NCI-H446 treated with DMSO at 0.1 percent for 48 hours (cell line): ENCODE results near the gene VCL.
"Not testable (repeated sequence)": the region's sequence is repeated elsewhere in the genome, so short reads cannot be mapped to it uniquely, and the experiment has no call there.

Source experiments
- DNase-seq: peaks from one replicate; lab custom pipeline; 2025; lab: John Stamatoyannopoulos, UW

VCL gene

GRCh38 chr10:74006269-74006668, 8.4 kb downstream of the VCL start:
- DNase-seq, result no peak

DNA sequence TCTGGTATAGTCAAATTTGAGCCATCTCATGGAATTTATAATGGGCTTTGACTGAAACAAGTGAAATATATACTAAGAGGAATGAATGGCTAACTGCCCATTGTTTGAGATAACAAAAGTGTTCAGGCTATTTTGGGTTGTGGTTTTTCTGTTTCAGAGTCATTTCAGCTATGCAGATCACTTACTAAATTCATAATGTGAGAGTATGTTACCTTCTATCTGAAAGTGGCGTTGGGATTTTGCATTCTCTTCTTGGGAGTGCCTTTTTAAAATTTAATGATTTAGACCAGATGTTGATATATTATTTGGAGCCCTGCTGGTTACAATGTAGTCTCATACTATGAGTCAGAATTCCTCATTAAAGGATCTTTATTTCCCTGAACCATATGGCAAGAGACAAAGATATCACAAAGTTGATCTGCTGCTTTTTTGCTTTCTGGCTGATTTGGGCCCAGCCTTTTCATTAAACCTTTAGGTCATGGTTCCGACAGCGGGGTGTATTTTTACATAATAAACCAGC, 10.4 kb downstream of the VCL start:
- DNase-seq, result peak; percentile 7

DNA sequence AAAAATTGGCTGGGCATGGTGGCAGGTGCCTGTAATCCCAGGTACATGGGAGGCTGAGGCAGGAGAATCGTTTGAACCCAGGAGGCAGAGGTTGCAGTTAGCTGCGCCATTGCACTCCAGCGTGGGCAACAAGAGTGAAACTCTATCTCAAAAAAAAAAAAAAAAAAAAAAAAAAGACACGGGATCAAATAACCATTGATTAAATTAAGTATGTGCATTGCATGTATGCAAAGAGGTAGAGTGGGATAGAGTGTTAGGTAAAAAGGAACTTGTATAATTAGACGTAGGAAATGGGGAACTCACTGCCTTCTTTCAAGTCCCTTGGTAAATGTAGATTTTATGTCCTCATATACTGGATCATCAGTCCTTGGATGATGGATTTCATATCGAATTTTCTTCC, 13.1 kb downstream of the VCL start:
- no peak for DNase-seq

GRCh38 chr10:74011770-74012169, 13.9 kb downstream of the VCL start:
- DNase-seq, result no peak

- DNase-seq, result no peak
Measured at GRCh38 chr10:74012480-74012879, 14.6 kb downstream of the VCL start.

- no peak for DNase-seq
Measured at GRCh38 chr10:74013004-74013403, 15.1 kb downstream of the VCL start.

- not testable (repeated sequence) for DNase-seq
Measured at GRCh38 chr10:74014574-74014973, 16.7 kb downstream of the VCL start.

GRCh38 chr10:74018241-74018640, 20.3 kb downstream of the VCL start:
- DNase-seq, result no peak

- no peak for DNase-seq
Measured at GRCh38 chr10:74021248-74022055, 23.5 kb downstream of the VCL start.

GRCh38 chr10:74022926-74023629, 25.2 kb downstream of the VCL start:
- no peak for DNase-seq

DNA sequence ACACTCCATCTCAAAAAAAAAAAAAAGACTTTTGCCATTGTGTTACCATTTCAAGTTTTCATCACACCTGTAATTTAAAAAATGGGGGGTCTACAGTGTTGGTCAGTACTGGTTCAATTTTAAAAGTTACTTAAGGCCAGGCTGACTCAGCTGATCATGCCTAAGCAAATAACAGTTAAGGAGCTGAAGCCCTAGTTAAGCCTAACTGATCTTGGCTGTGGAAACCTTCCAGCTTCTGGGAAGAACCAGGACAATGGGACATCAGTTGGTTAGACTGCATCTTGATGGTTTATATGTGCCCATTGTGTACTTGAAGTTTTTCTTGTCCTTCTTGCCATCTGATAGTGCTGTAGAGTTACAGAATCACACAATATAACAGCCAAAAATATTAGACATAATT, 26.7 kb downstream of the VCL start:
- no peak for DNase-seq

GRCh38 chr10:74025380-74025978, 27.6 kb downstream of the VCL start:
- no peak for DNase-seq

DNA sequence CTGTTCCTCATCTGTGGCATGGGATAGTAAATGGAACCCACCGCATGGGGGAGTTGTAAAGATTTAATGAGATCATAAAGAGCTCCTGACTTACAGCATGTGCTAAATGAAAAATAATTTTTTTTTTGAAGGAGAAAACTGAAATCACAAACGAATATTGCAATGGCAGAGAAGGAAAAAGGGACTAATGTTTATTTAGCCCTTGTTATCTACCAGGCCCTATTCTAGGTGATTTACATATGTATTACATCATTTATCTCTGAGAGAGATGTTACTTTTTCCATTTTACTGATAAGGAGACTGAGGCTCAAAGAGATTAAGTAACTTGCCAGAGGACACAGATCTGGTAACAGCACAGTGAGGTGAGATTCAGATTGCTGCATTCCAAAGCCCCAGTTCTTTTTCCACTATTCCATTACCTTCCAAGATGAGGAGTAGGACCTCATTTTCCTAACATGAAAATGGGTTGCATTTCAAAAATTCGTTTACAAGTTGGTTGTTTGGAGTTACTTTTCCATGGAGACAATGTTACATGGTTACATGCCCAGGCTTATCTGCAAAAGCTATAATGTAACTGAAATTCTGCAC, 28.6 kb downstream of the VCL start:
- DNase-seq, result no peak

GRCh38 chr10:74027702-74028101, 29.8 kb downstream of the VCL start:
- DNase-seq, result no peak

DNA sequence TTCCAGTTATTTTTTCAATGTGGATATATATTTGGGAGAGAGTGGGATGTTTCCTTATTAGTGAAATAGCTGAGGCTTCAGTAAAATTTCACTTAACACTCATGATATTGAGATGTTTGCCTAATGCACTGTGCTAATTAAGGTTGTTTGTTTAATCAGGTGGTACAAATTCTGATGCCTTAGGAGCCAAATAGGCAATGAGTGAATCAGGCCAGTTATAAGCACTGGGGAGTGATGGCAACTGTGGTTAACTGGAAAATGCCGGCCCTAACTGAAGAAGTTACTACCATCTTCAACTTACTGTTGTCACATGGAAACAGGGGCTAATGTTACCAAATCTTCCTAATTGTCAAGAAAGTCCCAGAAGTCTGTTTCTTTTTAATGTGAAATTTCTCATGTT, 32.0 kb downstream of the VCL start:
- no peak for DNase-seq

DNA sequence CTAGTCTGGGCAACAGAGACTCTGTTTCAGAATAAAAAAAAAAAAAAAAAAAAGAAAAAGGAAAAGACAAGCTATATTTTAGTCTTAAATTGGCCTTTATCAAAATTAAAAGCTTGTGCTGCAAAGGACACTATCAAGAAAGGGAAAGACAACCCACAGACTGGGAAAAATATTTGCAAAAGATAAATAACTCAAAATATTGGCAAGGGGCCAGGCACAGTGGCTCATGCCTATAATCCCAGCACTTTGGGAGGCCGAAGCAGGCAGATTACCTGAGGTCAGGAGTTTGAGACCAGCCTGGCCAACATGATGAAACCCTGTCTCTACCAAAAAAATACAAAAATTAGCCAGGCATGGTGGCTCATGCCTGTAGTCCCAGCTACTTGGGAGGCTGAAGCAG, 34.3 kb downstream of the VCL start:
- not testable (repeated sequence) for DNase-seq

GRCh38 chr10:74032900-74033655, 35.2 kb downstream of the VCL start:
- no peak for DNase-seq

DNA sequence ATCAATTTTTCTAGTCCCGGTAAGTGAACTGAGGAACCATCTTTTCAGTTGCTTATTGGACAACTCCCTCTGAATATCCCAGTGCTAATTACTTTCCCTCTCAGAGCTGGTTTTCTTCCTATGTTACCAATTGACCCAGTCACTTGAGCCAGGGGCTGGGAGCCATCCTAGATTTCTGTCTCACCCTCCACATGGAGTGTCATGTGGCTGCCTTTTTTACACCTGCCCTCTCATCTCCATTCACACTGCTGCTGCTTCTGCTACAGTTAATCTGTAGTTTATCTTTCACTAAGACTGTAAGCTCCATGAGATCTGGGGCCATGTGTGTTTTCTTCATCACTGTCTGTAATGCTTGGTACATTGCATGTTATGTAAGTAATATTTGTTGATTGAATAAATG, 35.8 kb downstream of the VCL start:
- DNase-seq, result no peak

DNA sequence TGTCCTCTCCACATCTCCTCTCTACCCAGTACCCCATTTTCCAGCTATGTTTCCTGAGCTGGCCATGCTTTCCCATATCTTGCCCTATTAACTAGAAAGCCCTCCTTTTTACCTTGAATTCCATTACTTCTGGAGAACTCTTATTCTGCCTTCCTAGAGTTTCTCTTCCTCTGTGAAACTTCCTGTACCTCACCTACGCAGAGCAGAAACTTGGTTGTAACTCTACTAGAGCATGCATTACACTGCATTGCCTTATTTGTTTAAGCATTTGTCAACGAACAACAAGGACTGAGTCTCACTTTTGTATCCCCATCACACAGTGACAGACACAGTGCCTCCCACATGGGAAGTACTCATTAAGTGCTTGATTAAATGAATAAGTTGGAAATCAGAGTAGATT, 36.4 kb downstream of the VCL start:
- no peak for DNase-seq

DNA sequence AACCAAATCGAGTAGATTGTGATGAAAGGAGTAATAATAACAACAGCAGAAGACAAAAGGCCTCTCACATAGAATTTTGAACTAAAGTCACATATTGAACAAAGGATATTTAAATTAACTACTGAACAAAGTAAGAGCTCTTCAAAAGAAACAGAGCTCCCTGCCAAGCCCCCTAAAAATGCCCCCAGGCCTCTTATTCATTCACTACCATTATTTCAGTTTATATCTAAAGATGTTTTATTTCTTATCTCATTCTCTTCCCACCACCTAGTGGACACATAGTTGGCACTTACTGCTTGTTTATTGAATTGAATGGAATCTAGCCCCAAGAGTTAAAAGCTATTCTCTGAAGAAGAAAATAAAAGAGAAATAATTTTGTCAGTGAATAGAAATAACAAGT, 37.4 kb downstream of the VCL start:
- no peak for DNase-seq

- DNase-seq, result no peak
Measured at GRCh38 chr10:74036474-74036873, 38.6 kb downstream of the VCL start.
